Adrenal gland (tissue), 19 donors: Measurements from ENCODE around the gene OR10H1. TPM values are rescaled to one million over a fixed set of nuclear protein-coding genes. Genes with fewer than 3 reads are reported as not detected.

Source experiments
- DNase-seq, 7 donors: peaks; one replicate each; pipeline ENCODE4 v3.0.0-alpha.2; 2019 to 2020
- H3K27ac ChIP-seq, 5 donors: fragments of 200-600 bp; sonication (generic) in 4 of 5; 1 replicate in 3 of 5; 2 replicates in 2 of 5; pipeline versions ENCODE4 v1.5.1 to v1.8.0; 2016 to 2020; ENCODE audit warnings: mild to moderate bottlenecking in 1 of 5
- H3K27me3 ChIP-seq: fragments of 200-600 bp; 2 replicates; pipeline ENCODE4 v1.8.0; 2021
- H3K36me3 ChIP-seq, 2 donors: fragments of 200-600 bp; replicated peaks in 1 of 2; 1 replicate in 1 of 2; 2 replicates in 1 of 2; pipeline versions ENCODE4 v1.5.1 to v1.8.0; 2018 to 2022
- H3K4me1 ChIP-seq, 2 donors: fragments of 200-600 bp; replicated peaks in 1 of 2; 1 replicate in 1 of 2; 2 replicates in 1 of 2; pipeline versions ENCODE4 v1.5.1 to v1.8.0; 2018 to 2021
- H3K4me3 ChIP-seq, 4 donors: fragments of 200-600 bp; sonication (generic) in 3 of 4; one replicate each; pipeline ENCODE4 v1.5.1; 2016 to 2018
- H3K9me3 ChIP-seq, 3 donors: fragments of 200-600 bp; sonication (generic) in 1 of 3; replicated peaks in 1 of 3; 1 replicate in 2 of 3; 2 replicates in 1 of 3; pipeline versions ENCODE4 v1.5.1 to v1.8.0; 2016 to 2021
- POLR2A ChIP-seq, 2 donors: fragments of 450-650 bp; IDR thresholded peaks; one replicate each; pipeline ENCODE4 v1.6.1; 2017; ENCODE audit warnings: antibody characterized with exemption in 2 of 2, mild to moderate bottlenecking in 2 of 2, moderate library complexity in 1 of 2
- WGBS, 4 donors: extraction: QIAGEN DNeasy Blood & Tissue Kit in 2 of 4; methylation state at CpG; one replicate each; pipeline versions ENCODE4 v1.1.5 to v1.1.7; 2013 to 2017; 5-methylcytosine and 5-hydroxymethylcytosine counted together
- intact Hi-C, 2 donors: fragments of 100-400 bp; cut with DNase I; formaldehyde crosslinking; loops; one replicate each; pipeline versions ENCODE4 v1.14.1 to v1.15.0; 2022 to 2023
- long read RNA-seq, 10 donors: library from polyadenylated mRNA in 3 of 10; unstranded in 2 of 10; stranded (forward) in 1 of 10; transcript quantifications; one replicate each; pipeline ENCODE4 v2.0.0 and lab custom pipeline, GENCODE V29; 2021 to 2026
- polyA plus RNA-seq, 3 donors: library from polyadenylated mRNA; stranded (reverse); fragments of 200-250 nt in 2 of 3; fragments of 350-450 nt in 1 of 3; fragmentation: Illumina TruSeq in 1 of 3; extraction: RNeasy Lipid Tissue Mini Kit (QIAGEN cat#74804) in 1 of 3; gene quantifications; one replicate each; pipeline ENCODE4 v1.2.3, GENCODE V29; 2013 to 2014
- total RNA-seq, 9 donors: library from RNA; depleted of rRNA in 4 of 9; stranded (reverse); fragments of >200 nt in 4 of 9; fragments of 120-200 nt in 1 of 9; fragmentation: NEBNext Ultra II Directional in 1 of 9; extraction: Animal tissue kit (Norgen Biotek cat#: 25700) in 1 of 9; gene quantifications; one replicate each; pipeline versions ENCODE4 v1.1.0 to v1.2.4, GENCODE V29; 2013 to 2023
- TF ChIP-seq, protein P1 (sequence below), 6 experiments: fragments of 450-650 bp in 4 of 6; fragments of 200-600 bp in 2 of 6; sonication (generic) in 1 of 6; IDR thresholded peaks; 1 replicate in 5 of 6; 2 replicates in 1 of 6; pipeline versions ENCODE4 v1.5.1 to v1.8.0; 2016 to 2021; ENCODE audit warnings: antibody characterized with exemption in 6 of 6, mild to moderate bottlenecking in 2 of 6, moderate library complexity in 1 of 6
- donor health status: healthy with polysubstance abuse.
- donor health status: Bipolar disorder and iron deficiency.
- donor health status: DM: yes; HTN: yes; CAD: no.
- donor health status: DM: no; HTN: no; CAD: no.
- donor health status: DM: no; HTN: no; CAD: no.
- donor health status: DM: yes; HTN: yes; CAD: no.

Gene OR10H1, protein sequence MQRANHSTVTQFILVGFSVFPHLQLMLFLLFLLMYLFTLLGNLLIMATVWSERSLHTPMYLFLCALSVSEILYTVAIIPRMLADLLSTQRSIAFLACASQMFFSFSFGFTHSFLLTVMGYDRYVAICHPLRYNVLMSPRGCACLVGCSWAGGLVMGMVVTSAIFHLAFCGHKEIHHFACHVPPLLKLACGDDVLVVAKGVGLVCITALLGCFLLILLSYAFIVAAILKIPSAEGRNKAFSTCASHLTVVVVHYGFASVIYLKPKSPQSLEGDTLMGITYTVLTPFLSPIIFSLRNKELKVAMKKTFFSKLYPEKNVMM
- total RNA-seq: not detected
- polyA plus RNA-seq: not detected
- long read RNA-seq, donor 1: 0 reads
- long read RNA-seq, donor 2: 0 reads
- long read RNA-seq, donor 3: 0 reads
- long read RNA-seq, donor 4: 0 reads
- long read RNA-seq, donor 5: 0 reads
- long read RNA-seq, donor 6: 0 reads
- long read RNA-seq, donor 7: 0 reads
- long read RNA-seq, donor 8: 0 reads
- long read RNA-seq, donor 9: 0 reads
- long read RNA-seq, donor 10: 0 reads

GRCh38 chr19:15815306-15815705, at the start of gene OR10H1:
Gene OR10H1 (minus strand): TSS chr19:15815664. CDS start chr19:15808037, 7,627 bp downstream.
- no peak for DNase-seq
- WGBS, 4 donors: 49 to 72% (median 64%) methylated on average over 5 of the region's 5 CpGs
- intact Hi-C loops: no loop called here
- peaks cover 9% of the 10 kb centered on the region for H3K27me3 ChIP-seq
- H3K4me1 ChIP-seq: no peaks in the 10 kb centered on the region
- no peak within 1 kb of the TSS for H3K27ac ChIP-seq
- no peak within 1 kb of the TSS for H3K4me3 ChIP-seq
- no peaks in the 10 kb centered on the region for H3K9me3 ChIP-seq
- H3K36me3 ChIP-seq: no peaks in the 10 kb centered on the region
- no peak for TF ChIP-seq POLR2A (IDR thresholded peaks at IDR 0.05)
- TF ChIP-seq, protein P1, sequence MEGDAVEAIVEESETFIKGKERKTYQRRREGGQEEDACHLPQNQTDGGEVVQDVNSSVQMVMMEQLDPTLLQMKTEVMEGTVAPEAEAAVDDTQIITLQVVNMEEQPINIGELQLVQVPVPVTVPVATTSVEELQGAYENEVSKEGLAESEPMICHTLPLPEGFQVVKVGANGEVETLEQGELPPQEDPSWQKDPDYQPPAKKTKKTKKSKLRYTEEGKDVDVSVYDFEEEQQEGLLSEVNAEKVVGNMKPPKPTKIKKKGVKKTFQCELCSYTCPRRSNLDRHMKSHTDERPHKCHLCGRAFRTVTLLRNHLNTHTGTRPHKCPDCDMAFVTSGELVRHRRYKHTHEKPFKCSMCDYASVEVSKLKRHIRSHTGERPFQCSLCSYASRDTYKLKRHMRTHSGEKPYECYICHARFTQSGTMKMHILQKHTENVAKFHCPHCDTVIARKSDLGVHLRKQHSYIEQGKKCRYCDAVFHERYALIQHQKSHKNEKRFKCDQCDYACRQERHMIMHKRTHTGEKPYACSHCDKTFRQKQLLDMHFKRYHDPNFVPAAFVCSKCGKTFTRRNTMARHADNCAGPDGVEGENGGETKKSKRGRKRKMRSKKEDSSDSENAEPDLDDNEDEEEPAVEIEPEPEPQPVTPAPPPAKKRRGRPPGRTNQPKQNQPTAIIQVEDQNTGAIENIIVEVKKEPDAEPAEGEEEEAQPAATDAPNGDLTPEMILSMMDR (IDR thresholded peaks at IDR 0.05): no peak

DNA sequence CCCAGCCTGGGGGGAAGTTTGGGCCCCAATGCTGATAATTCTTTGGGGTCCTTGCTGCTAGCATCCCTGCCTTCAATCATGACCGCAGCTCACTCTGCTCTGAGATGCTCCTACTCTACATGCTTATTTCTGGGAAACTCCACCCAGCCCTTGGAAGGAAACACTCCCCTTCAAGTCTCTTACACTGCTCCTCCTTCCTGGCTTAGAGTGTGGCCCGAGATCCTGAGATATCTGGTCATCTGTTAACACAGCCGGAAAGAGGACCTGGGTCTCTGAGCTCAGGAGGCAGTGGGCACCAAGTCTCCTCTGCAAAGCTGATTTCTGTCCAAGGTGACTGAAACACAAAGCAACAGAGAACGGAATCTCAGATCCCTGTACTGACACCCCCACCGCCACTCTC, 49.4 kb upstream of the OR10H1 start:
- Histone ChIP-seq H3K9me3 (no peaks in the 10 kb centered on the region), H3K27me3 (peaks cover 6% of the 10 kb centered on the region), H3K36me3 (no peaks in the 10 kb centered on the region), H3K27ac (no peak overlapping the region), H3K4me3 (no peak overlapping the region), H3K4me1 (no peaks in the 10 kb centered on the region)
- DNase-seq: peak in 1 of 7 donors; percentile 29
- intact Hi-C loops: loop anchor here in 1 of 2 donors (5.0 kb wide), 1 partner anchor 238 kb away; no protein-coding TSS in a partner anchor
- TF ChIP-seq, protein P1 (IDR thresholded peaks at IDR 0.05): no peak
- TF ChIP-seq POLR2A (IDR thresholded peaks at IDR 0.05): no peak
- 49 to 65% (median 59%) methylated on average over 5 of the region's 5 CpGs for WGBS, 4 donors

GRCh38 chr19:15863272-15863671, 47.8 kb upstream of the OR10H1 start:
- Histone ChIP-seq H3K27me3 (peaks cover 6% of the 10 kb centered on the region), H3K36me3 (no peaks in the 10 kb centered on the region), H3K27ac (no peak overlapping the region), H3K9me3 (no peaks in the 10 kb centered on the region), H3K4me1 (no peaks in the 10 kb centered on the region), H3K4me3 (no peak overlapping the region)
- no peak for TF ChIP-seq POLR2A (IDR thresholded peaks at IDR 0.05)
- TF ChIP-seq, protein P1 (IDR thresholded peaks at IDR 0.05): no peak
- 51 to 81% (median 73%) methylated on average over 5 to 8 of the region's 8 CpGs for WGBS, 4 donors
- intact Hi-C loops: no loop called here
- DNase-seq: peak in 1 of 7 donors; percentile 27

GRCh38 chr19:15862444-15862843, 47.0 kb upstream of the OR10H1 start:
- TF ChIP-seq, protein P1 (IDR thresholded peaks at IDR 0.05): no peak
- TF ChIP-seq POLR2A (IDR thresholded peaks at IDR 0.05): no peak
- Histone ChIP-seq H3K4me1 (no peaks in the 10 kb centered on the region), H3K9me3 (no peaks in the 10 kb centered on the region), H3K4me3 (no peak overlapping the region), H3K27me3 (peaks cover 6% of the 10 kb centered on the region), H3K36me3 (no peaks in the 10 kb centered on the region), H3K27ac (no peak overlapping the region)
- DNase-seq: no peak
- intact Hi-C loops: no loop called here
- WGBS, 4 donors: 29 to 40% (median 38%) methylated on average over 7 of the region's 7 CpGs
